Fibroblast of lung (primary cell): ENCODE results near the gene HCCS. TPM values are rescaled to one million over a fixed set of nuclear protein-coding genes. Genes with fewer than 3 reads are reported as not detected.

Experiments
- DNase-seq, 2 donors: peaks; one replicate each; pipeline versions ENCODE4 v3.0.0 to v3.0.0-alpha.2; 2010; ENCODE audit warnings: low read depth in 2 of 2
- H2AFZ ChIP-seq: 2 replicates; pipeline ENCODE4 v1.5.1; 2012; ENCODE audit warnings: low read length, control low read depth, inconsistent platforms
- H3K27ac ChIP-seq: 2 replicates; pipeline ENCODE4 v1.5.1; 2011; ENCODE audit warnings: low read length, control low read depth; ENCODE audit not compliant: insufficient read depth
- H3K27me3 ChIP-seq: 2 replicates; pipeline ENCODE4 v1.5.1; 2011; ENCODE audit warnings: mild to moderate bottlenecking, low read length; ENCODE audit not compliant: control insufficient read depth, insufficient read depth
- H3K36me3 ChIP-seq: 2 replicates; pipeline ENCODE4 v1.5.1; 2011; ENCODE audit warnings: low read length; ENCODE audit not compliant: control insufficient read depth, insufficient read depth
- H3K4me1 ChIP-seq: 2 replicates; pipeline ENCODE4 v1.5.1; 2011; ENCODE audit warnings: low read length; ENCODE audit not compliant: control insufficient read depth, insufficient read depth; ENCODE audit errors: extremely low read depth
- H3K4me2 ChIP-seq: 2 replicates; pipeline ENCODE4 v1.5.1; 2011; ENCODE audit warnings: low read length, control low read depth; ENCODE audit not compliant: insufficient read depth; ENCODE audit errors: extremely low read depth
- H3K4me3 ChIP-seq, 4 experiments: fragments of 200-600 bp in 1 of 4; sonication (generic) in 1 of 4; replicated peaks in 1 of 4; 2 replicates each; pipeline ENCODE4 v1.5.1; 2011 to 2016; ENCODE audit warnings: low read length in 4 of 4, low read depth in 3 of 4, mild to moderate bottlenecking in 3 of 4, control low read depth in 2 of 4, inconsistent platforms in 1 of 4, mixed read lengths in 1 of 4; ENCODE audit not compliant: insufficient read depth in 1 of 4; ENCODE audit errors: control extremely low read depth in 1 of 4
- H3K79me2 ChIP-seq: 2 replicates; pipeline ENCODE4 v1.5.1; 2012; ENCODE audit warnings: mild to moderate bottlenecking, low read length, inconsistent platforms; ENCODE audit not compliant: control insufficient read depth, insufficient read depth
- H3K9ac ChIP-seq: 2 replicates; pipeline ENCODE4 v1.5.1; 2011; ENCODE audit warnings: mild to moderate bottlenecking, low read length, control low read depth; ENCODE audit not compliant: insufficient read depth
- H3K9me3 ChIP-seq: 2 replicates; pipeline ENCODE4 v1.5.1; 2012; ENCODE audit warnings: low read depth, low read length; ENCODE audit not compliant: control insufficient read depth, insufficient read depth
- H4K20me1 ChIP-seq: 2 replicates; pipeline ENCODE4 v1.5.1; 2011; ENCODE audit warnings: low read length; ENCODE audit not compliant: control insufficient read depth, insufficient read depth; ENCODE audit errors: extremely low read depth
- CTCF ChIP-seq, 2 donors: IDR thresholded peaks in 1 of 2; conservative IDR thresholded peaks in 1 of 2; 1 replicate in 1 of 2; 2 replicates in 1 of 2; pipeline ENCODE4 v1.5.1; 2011 to 2012; ENCODE audit warnings: low read length in 2 of 2, control low read depth in 1 of 2, inconsistent platforms in 1 of 2, low read depth in 1 of 2, mild to moderate bottlenecking in 1 of 2
- EZH2 ChIP-seq: IDR thresholded peaks from 2 replicates; pipeline ENCODE4 v1.5.1; 2012; ENCODE audit warnings: low read length, control low read depth, mild to moderate bottlenecking; ENCODE audit errors: missing control alignments
- polyA minus RNA-seq: library from RNA; depleted of rRNA, polyadenylated mRNA; stranded (reverse); fragments of >200 nt; gene quantifications from 2 replicates; pipeline ENCODE4 v1.2.3, GENCODE V29; 2011; ENCODE audit warnings: low replicate concordance
- polyA plus RNA-seq, 2 donors: library from polyadenylated mRNA; depleted of rRNA in 1 of 2; stranded (reverse) in 1 of 2; unstranded in 1 of 2; fragments of >200 nt; gene quantifications; 2 replicates each; pipeline ENCODE4 v1.2.1, GENCODE V29; 2011 to 2012; ENCODE audit warnings: missing spikeins in 1 of 2
- total RNA-seq: library from RNA; depleted of rRNA; stranded (reverse); fragments of >200 nt; gene quantifications from 2 replicates; pipeline ENCODE4 v1.2.1, GENCODE V29; 2014

Gene HCCS
- 18.7 and 22.0 TPM in 2 replicates for total RNA-seq
- polyA plus RNA-seq: 37.6 and 38.3 TPM in 2 replicates
- polyA plus RNA-seq (2012): 36.0 and 36.1 TPM in 2 replicates
- polyA minus RNA-seq: 1.0 and 5.7 TPM in 2 replicates

GRCh38 chrX:11111037-11111851 lies at the start of gene HCCS:
Gene HCCS, plus strand, starts transcription at chrX:11111332. Its CDS starts 729 bp downstream, at chrX:11112061.
- Histone ChIP-seq H3K27ac (peak within 1 kb of the TSS; percentile 93), H2AFZ (peak within 1 kb of the TSS; percentile 1), H4K20me1 (no peaks in the 10 kb centered on the region), H3K4me3 (peak within 1 kb of the TSS; percentile 48 to 81 (median 80)), H3K79me2 (peaks cover 15% of the 10 kb centered on the region), H3K9me3 (no peaks in the 10 kb centered on the region), H3K36me3 (peaks cover 2% of the 10 kb centered on the region), H3K27me3 (no peaks in the 10 kb centered on the region), H3K4me1 (peaks cover 3% of the 10 kb centered on the region), H3K4me2 (peak within 1 kb of the TSS; percentile 93), H3K9ac (peak within 1 kb of the TSS; percentile 73)
- peak; percentile 75 to 83 for DNase-seq
- TF ChIP-seq EZH2 (no peak), CTCF (conservative IDR thresholded peaks at IDR 0.05 in 1 of 2, IDR thresholded peaks at IDR 0.05 in 1 of 2; ENCODE audit: low read depth in 1 of 2, low read length in 2 of 2) (no peak)

GRCh38 chrX:11064276-11064675 lies 46.9 kb upstream of the HCCS start:
- Histone ChIP-seq H4K20me1 (no peaks in the 10 kb centered on the region), H3K9me3 (no peaks in the 10 kb centered on the region), H3K27ac (no peak overlapping the region), H3K79me2 (no peaks in the 10 kb centered on the region), H3K4me1 (no peaks in the 10 kb centered on the region), H3K9ac (no peak overlapping the region), H3K4me3 (no peak overlapping the region), H3K27me3 (no peaks in the 10 kb centered on the region), H2AFZ (no peak overlapping the region), H3K36me3 (no peaks in the 10 kb centered on the region), H3K4me2 (no peak overlapping the region)
- no peak for DNase-seq
- TF ChIP-seq CTCF (conservative IDR thresholded peaks at IDR 0.05 in 1 of 2, IDR thresholded peaks at IDR 0.05 in 1 of 2; ENCODE audit: low read depth in 1 of 2, low read length in 2 of 2): no peak
- TF ChIP-seq EZH2: no peak

DNA sequence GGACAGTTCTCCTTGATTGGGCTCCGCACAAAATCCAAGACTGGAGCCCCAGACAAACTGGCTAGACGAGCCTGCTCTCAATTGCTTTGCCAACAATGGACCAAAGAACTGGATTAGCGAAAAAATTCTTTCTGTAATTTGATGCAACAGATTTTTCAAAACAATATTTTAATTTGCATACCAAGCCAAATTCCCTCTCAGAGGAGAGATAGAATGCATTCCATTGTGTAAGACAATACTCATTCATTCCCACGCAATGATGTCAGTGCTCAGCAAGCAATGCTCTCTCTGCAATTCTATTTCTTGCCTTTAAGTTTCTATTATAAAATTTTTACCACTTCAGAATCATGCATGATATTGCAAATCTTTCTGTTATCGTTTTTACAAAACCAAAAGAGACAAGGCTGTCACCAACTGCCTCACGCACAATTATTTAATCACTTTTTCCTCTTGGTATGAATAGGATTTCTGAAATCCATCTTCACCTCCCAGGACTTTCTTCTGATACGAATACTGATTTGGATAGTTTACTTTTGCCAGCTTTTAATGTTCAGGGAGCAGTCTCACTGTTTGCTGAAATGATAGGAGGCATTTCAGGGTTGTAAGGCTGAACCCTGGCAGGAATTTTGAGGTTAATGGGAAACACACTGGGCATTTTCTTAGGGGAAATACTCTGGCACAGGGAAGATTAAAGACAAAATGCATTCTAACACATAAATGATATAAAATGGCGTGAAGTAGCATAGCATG lies 46.1 kb upstream of the HCCS start:
- peak; percentile 55 to 84 for DNase-seq
- Histone ChIP-seq H3K36me3 (no peaks in the 10 kb centered on the region), H2AFZ (no peak overlapping the region), H3K27me3 (no peaks in the 10 kb centered on the region), H3K9ac (no peak overlapping the region), H3K79me2 (no peaks in the 10 kb centered on the region), H4K20me1 (no peaks in the 10 kb centered on the region), H3K4me2 (peak overlapping the region; percentile 40), H3K4me1 (no peaks in the 10 kb centered on the region), H3K27ac (peak overlapping the region; percentile 45), H3K4me3 (no peak overlapping the region), H3K9me3 (no peaks in the 10 kb centered on the region)
- TF ChIP-seq EZH2 (no peak), CTCF (conservative IDR thresholded peaks at IDR 0.05 in 1 of 2, IDR thresholded peaks at IDR 0.05 in 1 of 2; ENCODE audit: low read depth in 1 of 2, low read length in 2 of 2) (no peak)
